ENCODE measurements around the gene ZNF750.

Gene ZNF750

GRCh38 chr17:82860606-82861392 lies 21.0 kb upstream of the ZNF750 start:
- DNase-seq (ENCODE audit: low read depth in 2 of 3, low spot score in 1 of 3): no peak

DNA sequence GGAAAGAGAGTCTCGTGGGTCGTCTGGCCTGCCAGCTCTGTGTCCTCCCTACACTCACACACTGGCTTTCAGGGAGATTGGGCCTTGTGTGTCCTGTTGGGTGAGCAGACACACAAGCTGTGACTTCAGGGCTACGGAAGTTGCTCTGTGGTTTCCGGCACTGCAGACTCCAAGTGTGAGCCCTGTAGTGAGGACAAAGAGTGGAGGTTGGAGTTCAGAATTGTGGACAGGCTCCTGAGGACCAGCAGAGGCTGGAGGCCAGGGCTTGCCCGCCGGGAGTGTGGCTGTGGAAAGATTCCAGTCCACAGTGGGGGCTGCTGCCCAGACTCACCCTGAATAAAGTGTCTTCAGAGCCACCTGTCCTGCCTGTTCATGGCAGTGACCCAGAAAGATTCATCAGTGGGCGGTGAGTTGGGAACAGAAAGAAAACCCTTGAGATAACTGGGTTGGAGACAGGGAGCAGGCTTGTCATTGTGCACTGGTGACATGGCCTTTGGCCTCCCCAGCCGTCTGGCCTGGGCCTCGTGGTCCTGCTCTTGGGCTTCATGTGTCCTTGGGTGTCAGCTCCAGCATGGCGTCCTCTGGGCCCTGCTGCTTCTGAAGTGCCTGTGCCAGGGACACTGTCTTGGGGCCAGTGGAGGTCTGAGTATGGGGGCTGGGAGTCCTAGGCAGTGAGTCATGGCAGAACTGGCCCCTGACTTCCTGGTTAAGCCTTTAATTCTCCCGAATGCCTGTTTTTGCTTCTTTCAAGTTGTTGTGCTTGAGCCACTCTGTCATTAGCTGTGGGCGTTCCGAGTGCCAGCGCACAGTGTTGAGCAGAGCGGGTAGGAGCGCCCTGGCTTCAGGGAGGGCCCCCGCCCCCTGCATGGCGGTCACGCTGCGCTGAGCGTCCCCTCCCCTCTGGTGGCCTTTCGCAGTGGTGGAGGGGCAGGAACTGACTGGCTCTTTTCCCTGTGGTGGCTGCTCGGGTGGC lies 19.9 kb upstream of the ZNF750 start:
- peak in 2 of 3 donors; percentile 51 to 55 for DNase-seq (ENCODE audit: low read depth in 2 of 3, low spot score in 1 of 3)

- DNase-seq (ENCODE audit: low read depth in 2 of 3, low spot score in 1 of 3): no peak
These were observed 18.7 kb upstream of the ZNF750 start for GRCh38 chr17:82858376-82859126.

GRCh38 chr17:82856361-82856760 lies 16.5 kb upstream of the ZNF750 start:
- no peak for DNase-seq (ENCODE audit: low read depth in 2 of 3, low spot score in 1 of 3)

DNA sequence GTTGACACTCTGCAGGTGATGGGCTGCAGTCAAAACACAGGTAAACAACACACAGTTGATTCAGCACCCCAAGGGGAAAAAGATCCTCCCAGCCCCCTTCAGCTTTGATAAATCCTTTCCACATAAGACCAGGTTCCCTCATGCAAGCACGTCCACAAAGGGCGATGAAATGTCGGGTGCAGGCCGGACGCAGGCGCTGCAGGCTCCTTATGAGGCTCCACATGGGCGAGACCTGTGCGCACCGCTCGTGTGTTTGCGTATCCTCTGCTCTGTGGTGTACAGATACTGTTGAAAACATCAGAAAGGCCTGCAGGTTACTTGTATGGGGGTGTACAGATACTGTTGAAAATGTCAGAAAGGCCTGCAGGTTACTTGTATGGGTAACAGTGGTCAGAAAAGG lies 14.4 kb upstream of the ZNF750 start:
- no peak for DNase-seq (ENCODE audit: low read depth in 2 of 3, low spot score in 1 of 3)

GRCh38 chr17:82851381-82851780 lies 11.6 kb upstream of the ZNF750 start:
- no peak for DNase-seq (ENCODE audit: low read depth in 2 of 3, low spot score in 1 of 3)

DNA sequence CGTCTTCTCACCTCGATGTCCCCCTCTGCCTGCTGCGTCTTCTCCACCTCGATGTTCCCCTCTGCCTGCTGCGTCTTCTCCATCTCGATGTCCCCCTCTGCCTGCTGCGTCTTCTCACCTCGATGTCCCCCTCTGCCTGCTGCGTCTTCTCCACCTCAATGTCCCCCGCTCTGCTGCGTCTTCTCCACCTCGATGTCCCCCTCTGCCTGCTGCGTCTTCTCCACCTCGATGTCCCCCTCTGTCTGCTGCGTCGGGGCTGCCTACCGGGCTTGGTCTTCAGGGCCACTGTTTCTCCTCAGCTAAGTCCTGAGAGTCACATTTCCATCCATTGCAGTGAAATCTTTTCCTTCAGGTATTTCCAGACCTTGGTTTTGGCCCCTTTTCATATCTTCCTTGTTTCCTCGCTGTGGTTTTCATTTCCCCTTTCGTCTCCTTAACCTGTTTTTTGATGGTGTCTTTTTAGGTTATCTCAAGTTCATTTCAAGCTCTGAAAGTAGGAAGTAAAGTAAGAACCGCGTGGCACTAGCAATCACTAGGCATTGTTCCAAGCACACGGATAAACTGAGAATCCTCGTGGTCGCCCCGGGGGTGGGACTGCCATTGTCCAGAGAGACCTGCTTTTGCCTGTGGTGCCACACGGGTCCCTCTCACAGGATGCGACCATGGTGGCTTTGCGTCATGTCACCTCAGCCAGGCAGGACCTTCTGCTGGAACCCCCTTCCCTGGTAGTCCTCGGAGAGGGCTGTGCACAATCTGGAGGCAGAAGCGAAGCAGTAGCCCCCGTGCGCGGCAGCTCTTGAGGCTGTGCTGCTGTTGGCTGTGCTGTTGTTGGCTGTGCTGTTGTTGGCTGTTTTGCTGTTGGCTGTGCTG lies 9.5 kb upstream of the ZNF750 start:
- DNase-seq (ENCODE audit: low read depth in 2 of 3, low spot score in 1 of 3): no peak

DNA sequence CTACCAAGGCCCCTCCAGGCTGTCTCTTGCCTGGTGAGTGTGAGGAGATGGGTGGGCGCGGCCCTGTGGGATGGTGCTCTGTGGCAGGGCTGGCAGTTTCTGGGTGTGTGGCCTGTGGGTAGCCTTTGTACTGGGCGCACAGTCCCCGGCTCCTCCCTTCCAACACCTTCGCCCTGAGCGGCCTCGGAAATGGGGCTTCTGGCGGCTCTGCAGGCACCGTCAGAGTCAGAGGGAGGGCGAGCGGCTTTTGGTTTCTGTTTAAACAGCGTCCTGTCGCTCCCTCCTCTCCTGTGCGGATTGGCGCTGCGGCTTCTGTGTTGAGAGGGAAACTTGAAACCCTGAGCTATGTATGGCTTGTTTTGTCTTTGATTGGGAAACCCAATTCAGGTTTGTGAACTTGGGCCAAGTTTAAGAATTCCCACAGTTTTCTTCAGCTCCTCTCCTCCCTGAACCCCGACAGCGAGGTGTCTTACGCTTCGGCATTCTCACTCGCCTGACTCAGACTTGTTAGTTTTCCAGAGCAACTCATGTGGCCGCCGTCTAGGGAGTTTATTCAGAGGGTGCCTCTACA lies 8.3 kb upstream of the ZNF750 start:
- DNase-seq (ENCODE audit: low read depth in 2 of 3, low spot score in 1 of 3): peak in 1 of 3 donors; percentile 6

- DNase-seq (ENCODE audit: low read depth in 2 of 3, low spot score in 1 of 3): no peak
These were observed 6.4 kb upstream of the ZNF750 start for GRCh38 chr17:82846061-82846691.

DNA sequence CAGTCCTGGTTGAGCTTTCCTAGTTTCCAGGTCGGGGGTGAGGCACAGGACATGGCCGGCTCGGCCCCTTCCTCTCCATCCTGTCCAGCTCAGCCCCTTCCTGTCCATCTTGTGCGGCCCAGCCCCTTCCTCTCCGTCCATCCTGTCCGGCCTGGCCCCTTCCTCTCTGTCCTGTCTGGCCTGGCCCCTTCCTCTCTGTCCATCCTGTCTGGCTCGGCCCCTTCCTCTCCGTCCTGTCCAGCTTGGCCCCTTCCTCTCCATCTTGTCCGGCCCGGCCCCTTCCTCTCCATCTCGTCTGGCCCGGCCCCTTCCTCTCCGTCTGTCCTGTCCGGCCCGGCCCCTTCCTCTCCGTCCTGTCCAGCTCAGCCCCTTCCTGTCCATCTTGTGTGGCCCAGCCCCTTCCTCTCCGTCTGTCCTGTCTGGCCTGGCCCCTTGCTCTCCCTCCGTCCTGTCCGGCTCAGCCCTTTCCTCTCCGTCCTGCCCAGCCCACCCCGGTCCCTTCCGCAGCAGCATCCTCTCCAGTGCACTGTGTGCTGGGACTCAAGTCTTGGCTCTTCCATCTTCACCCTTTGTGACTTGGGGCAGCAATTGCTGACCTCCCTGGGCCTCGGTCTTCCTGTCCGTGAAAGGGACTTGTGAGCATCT lies 5.5 kb upstream of the ZNF750 start:
- DNase-seq (ENCODE audit: low read depth in 2 of 3, low spot score in 1 of 3): no peak

GRCh38 chr17:82844796-82845162 lies 5.0 kb upstream of the ZNF750 start:
- DNase-seq (ENCODE audit: low read depth in 2 of 3, low spot score in 1 of 3): no peak

- no peak for DNase-seq (ENCODE audit: low read depth in 2 of 3, low spot score in 1 of 3)
These were observed 4.3 kb upstream of the ZNF750 start for GRCh38 chr17:82843904-82844680.

- DNase-seq (ENCODE audit: low read depth in 2 of 3, low spot score in 1 of 3): no peak
These were observed 2.2 kb upstream of the ZNF750 start for GRCh38 chr17:82841921-82842596.

GRCh38 chr17:82840431-82840831 lies 609 bp upstream of the ZNF750 start:
- DNase-seq (ENCODE audit: low read depth in 2 of 3, low spot score in 1 of 3): no peak

- DNase-seq (ENCODE audit: low read depth in 2 of 3, low spot score in 1 of 3): no peak
These were observed 1.3 kb downstream of the ZNF750 start for GRCh38 chr17:82838386-82839063.

DNA sequence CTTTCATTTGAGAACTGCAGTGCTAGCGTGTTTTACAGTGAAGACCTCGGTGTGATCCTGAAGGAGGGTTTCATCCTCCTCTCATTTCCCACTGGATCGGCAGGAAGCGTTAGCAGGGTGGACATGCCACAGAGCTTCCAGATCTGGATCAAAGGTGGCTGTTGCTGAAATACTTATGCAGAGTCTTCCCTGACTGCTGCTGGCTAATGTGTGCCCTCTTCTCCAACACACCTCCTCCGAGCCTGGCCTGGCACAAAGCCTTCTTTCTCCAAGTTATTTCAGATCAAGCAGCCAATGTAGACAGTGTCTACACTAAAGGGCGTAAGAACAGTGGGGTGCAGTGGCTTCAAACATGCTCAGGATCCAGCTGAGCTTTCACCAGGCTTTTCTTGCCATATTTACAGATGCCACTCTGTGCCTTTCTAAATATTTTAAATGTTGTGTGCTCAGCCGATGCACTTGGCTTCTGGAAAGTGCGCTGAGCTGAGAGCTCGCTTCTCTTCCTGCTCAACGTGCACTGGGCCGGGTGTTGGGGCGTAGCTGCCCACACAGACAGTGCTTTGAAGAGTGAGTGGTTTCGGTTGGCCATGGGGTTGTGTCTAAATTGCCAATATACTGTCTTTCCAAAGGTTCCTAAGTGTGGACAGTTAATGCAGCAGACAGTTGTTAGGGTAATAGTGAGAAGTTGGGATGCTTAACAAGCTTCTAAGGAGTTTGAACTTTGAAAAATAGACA lies 2.1 kb downstream of the ZNF750 start:
- DNase-seq (ENCODE audit: low read depth in 2 of 3, low spot score in 1 of 3): no peak

All from stimulated activated CD4-positive, alpha-beta T cell treated with anti-CD3 and anti-CD28 coated beads, Interleukin-12 subunit alpha, Interleukin-12 subunit beta, amount 100 ng/mL, for 48 hours (primary cell).